DMS153 (cell line): ENCODE results near the gene LRRC45.

Experiments
- DNase-seq: peaks from one replicate; lab custom pipeline; 2025; lab: John Stamatoyannopoulos, UW

The LRRC45 gene

DNA sequence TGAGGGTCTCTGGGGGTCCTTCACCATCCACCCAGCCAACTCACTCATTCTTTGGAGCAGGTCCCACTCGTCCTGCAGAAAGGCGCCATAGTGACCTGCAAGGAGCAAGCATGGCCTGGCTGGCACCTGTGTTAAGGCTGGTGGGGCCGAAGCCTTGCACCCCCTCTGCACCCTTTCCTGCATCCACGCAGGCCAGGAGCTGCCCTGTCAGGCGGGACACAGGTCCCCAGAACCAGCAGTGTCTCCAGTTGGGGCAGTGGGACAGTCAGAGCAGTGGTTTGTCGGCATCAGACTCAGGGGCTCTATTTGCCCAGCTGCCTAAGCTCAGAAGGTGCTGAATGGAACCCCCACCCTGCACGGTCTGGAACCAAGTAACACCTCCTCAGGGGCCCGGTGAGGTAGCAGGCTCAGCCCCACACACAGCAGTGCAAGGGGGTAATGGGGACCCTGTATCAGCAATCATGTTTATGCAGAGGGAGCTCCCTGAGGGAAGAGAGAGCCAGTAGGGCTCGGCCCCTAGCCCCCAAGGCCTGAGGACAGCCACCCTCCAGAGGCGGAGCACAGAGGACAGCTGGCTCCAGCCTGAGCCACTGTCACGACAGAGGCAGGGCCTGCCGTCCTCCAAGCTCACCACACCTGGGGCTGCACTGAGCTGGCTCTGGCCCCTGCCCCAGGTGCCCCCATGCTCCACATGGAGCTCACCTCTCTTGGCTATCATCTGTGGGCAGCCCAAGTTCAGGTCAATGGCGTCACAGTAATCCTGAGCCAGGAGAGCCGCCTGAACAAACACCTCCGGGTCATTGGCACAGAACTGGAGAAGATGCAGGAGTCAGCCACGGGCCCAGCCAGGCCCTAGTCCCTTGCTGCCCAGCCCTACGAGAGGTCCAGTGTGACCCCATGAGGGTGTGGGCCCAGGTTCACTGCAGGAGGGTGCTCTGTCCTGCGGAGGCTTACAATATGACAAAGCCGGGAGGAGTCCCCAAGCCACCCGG, 40.6 kb downstream of the LRRC45 start:
- DNase-seq = no peak

DNA sequence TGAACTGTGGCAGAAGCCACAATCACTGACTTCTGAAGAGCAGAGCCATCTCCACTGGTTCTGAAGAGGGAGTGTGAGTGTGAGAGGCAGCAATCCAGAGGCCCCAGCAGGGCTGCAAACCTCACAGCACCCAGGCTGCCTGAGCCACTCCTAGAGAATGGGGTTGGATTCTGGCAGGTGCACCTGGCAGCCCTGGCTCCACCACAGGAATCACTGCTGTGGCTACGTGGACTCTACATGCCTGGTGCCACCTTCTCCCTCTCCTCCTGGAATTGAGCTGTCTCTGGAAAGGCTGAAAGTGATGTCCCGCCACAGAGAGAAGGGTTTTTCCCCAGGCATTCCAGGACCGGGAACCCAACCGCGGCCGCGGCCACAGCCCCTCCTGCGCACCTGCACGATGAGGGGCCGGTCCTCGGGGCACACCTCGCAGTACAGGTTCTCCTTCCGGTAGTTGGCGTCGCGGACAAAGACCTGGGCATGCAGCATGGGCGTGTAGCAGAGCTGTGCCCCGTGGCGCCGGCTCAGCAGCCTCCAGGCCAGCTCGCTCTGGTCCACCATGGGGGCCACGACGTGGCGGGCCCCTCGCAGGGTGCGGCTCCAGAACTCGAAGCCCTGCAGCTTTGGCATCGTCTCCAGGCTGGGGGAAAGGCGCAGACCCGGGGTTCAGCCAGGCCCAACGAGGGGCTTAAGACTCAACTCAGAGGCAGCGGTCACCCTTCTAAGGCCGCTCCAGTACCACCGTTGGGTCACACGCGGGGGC, 41.5 kb downstream of the LRRC45 start:
- DNase-seq = no peak

GRCh38 chr17:82065193-82065637, 42.1 kb downstream of the LRRC45 start:
- no peak for DNase-seq

- peak; percentile 2 for DNase-seq
Observed at GRCh38 chr17:82065638-82066303, 42.7 kb downstream of the LRRC45 start, which contains the start of gene DUS1L. DUS1L (minus strand) TSS chr17:82065804; CDS start chr17:82065059, 745 bp downstream.

- no peak for DNase-seq
Observed at GRCh38 chr17:82070611-82071010, 47.5 kb downstream of the LRRC45 start.

DNA sequence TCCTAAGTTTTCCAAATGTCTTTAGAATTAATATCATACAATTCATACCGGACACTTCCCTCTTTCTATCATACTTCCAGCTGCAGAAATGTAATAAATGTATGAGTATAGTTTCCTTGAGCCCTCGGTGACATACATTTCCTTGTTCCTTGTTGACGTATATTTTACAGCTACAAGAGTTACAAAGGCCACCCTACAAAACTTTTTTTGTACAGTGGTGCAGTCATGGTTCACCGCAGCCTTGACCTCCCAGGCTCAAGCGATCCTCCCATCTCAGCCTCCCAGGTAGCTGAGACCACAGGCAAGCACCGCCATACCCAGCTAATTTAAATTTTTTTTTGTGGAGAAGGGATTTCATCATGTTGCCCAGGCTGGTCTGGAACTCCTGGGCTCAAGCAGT, 49.7 kb downstream of the LRRC45 start:
- DNase-seq = no peak

DNA sequence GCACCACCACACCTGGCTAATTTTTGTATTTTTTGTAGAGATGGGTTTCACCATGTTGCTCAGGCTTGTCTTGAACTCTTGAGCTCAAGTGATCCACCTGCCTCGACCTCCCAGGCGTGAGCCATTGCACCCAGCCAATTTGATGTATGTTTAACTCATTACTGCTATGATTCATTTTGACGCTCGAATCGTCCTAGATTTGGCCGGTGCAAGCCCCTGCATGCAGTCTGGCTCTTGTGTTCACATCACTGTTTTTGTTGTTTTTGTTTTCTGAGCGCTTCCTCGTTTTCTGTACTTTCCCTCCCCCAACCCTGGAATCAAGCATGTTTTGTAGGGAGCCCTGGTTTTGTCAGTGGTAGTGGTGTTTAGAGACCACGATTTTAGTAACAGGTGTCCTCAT, 50.3 kb downstream of the LRRC45 start:
- no peak for DNase-seq

- DNase-seq = no peak
Observed at GRCh38 chr17:82076018-82076784, 53.1 kb downstream of the LRRC45 start.

DNA sequence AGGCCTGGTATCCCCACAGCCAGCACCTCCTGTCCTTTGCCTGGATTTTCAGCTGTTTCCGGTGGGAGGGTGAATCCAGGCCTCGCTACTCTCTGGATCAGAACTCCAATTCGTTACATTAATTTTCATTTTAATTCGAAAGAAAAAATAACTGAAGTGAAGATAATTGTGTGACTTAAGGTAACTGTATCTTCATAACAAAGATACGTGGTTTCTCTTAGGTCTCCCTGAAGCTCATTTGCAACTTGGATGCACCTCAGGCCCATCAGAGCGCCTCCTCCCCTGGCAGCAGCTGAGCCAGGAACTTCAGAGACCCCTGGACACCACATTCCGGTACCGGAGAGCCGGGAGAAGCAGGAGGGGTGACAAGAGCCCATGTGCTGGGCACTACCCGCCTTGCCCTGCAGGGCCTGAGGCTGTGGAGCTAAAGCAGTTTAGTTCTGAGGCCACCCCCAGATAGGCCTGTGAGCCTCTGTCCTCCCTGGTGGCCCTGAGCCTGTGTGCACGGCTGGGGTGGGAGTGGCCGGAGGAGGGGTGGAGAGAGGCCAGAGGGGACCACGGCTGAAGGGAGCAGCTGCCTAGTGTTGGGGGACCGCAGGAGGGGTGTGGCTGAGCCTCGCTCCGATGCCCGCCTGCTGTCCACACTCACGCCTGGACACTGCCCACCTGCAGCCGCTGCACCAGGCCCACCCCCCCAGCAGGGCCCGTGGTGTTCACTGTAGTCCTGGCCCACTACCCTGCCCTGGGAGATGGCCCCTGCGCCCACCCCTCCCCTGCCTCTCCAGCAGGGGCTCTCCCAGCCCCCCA, 53.9 kb downstream of the LRRC45 start:
- DNase-seq = no peak

DNA sequence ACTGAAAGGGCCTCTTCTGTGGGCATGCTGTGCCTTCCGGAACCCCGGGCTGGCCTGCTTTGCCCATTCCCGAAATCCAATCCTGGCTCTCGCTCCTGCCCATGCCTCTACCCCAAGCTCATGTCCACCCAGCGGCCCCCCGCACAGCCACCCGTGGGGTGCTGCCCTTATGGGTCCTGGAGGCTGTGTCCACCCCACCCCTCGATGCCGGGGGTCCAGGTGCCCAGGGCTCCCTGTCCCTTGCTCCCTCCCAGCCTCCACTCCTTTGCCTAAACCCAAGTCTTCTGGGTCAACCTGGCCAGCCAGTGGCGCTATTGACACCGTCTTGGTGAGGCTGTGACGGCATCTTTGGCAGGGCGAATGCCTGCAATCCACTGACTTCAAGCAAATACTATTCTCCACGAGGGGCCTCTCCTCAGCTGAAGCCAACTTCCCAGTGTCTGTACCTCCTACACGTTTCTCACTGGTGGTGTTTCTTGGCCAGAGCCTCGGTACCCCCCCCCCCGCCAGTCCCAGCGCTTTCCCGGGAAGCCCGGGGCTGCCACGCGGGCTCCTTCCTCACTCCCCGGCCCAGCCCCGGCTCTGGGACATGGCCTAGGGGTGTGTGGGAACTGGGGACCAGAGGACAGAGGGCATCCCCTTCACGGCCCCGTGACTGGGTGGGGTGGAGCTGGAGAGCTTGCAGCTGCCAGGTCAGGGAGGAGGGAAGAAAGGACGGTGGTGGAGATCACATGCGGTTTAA, 54.7 kb downstream of the LRRC45 start:
- DNase-seq = no peak

GRCh38 chr17:82078433-82078832, 55.3 kb downstream of the LRRC45 start:
- no peak for DNase-seq

- DNase-seq = no peak
Observed at GRCh38 chr17:82079001-82079677, 56.0 kb downstream of the LRRC45 start.

DNA sequence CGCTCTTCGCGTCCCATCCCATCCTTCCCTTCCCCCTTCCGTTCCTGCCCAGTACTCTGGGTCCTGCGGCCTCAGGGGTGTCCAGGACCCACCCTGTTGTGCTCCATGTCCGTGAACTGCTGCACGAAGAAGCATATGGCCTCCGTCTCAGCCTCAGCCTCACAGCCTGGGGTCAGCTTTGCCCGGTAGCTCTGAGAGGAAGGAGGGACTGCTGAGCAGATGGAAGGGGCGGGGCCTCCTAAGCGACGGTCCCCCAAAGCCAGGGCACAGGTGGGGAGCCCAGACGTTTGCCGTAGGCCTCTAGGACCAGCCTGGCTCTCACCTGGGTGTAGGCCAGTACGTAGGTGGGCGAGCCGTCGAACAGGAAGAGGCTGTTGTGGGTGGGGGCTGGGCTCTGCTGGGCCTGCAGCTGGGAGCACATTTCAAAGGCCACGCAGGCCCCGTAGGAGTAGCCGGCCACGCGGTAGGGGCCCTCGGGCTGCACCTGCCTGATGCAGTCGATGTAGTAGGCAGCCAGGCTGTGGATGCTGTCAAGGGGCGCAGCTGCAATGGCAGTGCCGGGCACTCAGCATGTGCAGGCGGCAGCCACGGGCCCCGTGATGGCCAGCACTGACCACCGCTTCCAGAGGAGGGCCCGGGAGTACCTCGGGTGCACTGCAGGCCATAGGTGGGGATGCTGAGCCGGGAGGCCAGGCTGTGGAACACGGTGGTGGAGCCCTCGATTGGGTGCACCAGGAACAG, 57.1 kb downstream of the LRRC45 start:
- no peak for DNase-seq
